ENCODE data around the gene GRIN2A.

DNA sequence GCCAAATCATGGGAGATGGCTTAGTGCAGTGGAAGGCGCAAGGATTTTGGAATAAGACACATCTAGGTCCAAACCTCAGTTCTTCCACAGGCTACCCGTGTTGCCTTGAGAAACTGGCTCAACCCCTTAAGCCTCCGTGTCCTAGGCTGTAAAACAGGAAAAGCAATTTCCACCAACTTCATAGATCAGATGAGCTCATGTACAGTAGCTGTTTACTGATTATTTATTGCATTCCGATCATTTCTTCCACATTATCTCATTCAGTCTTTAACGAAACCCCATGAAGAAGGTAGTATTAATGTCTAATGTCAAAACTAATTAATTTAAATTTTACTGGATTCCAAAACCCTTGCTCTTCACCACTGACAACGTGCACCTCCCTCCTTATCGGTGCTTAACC lies 231.6 kb downstream of the GRIN2A start:
- TF ChIP-seq, protein P1, sequence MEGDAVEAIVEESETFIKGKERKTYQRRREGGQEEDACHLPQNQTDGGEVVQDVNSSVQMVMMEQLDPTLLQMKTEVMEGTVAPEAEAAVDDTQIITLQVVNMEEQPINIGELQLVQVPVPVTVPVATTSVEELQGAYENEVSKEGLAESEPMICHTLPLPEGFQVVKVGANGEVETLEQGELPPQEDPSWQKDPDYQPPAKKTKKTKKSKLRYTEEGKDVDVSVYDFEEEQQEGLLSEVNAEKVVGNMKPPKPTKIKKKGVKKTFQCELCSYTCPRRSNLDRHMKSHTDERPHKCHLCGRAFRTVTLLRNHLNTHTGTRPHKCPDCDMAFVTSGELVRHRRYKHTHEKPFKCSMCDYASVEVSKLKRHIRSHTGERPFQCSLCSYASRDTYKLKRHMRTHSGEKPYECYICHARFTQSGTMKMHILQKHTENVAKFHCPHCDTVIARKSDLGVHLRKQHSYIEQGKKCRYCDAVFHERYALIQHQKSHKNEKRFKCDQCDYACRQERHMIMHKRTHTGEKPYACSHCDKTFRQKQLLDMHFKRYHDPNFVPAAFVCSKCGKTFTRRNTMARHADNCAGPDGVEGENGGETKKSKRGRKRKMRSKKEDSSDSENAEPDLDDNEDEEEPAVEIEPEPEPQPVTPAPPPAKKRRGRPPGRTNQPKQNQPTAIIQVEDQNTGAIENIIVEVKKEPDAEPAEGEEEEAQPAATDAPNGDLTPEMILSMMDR (IDR thresholded peaks at IDR 0.05) = no peak
- TF ChIP-seq POLR2A (IDR thresholded peaks at IDR 0.05) = no peak

Data from Peyer's patch (tissue), 4 donors.